Colonic mucosa (tissue), 4 donors: ENCODE results near the gene YAP1. TPM values are rescaled to one million over a fixed set of nuclear protein-coding genes. Genes with fewer than 3 reads are reported as not detected.

ENCODE experiments used
- DNase-seq: peaks from one replicate; pipeline ENCODE4 v3.0.0-alpha.2; 2020
- H3K27ac ChIP-seq: fragments of 200-600 bp; one replicate; pipeline ENCODE4 v1.8.0; 2021
- H3K27me3 ChIP-seq: fragments of 200-600 bp; one replicate; pipeline ENCODE4 v1.8.0; 2021
- H3K36me3 ChIP-seq: fragments of 200-600 bp; one replicate; pipeline ENCODE4 v1.8.0; 2021
- H3K4me1 ChIP-seq: fragments of 200-600 bp; one replicate; pipeline ENCODE4 v1.8.0; 2021; ENCODE audit warnings: mild to moderate bottlenecking
- H3K4me3 ChIP-seq: fragments of 200-600 bp; one replicate; pipeline ENCODE4 v1.8.0; 2021
- H3K9ac ChIP-seq, 2 donors: one replicate each; pipeline ENCODE4 v1.7.0; 2013; ENCODE audit warnings: control low read depth in 2 of 2, low read depth in 2 of 2, low read length in 2 of 2
- H3K9me3 ChIP-seq: fragments of 200-600 bp; one replicate; pipeline ENCODE4 v1.8.0; 2021
- intact Hi-C: fragments of 100-400 bp; cut with DNase I; formaldehyde crosslinking; loops from one replicate; pipeline ENCODE4 v1.14.1; 2022
- total RNA-seq, 2 donors: library from RNA; stranded (reverse); fragmentation: NEBNext Ultra II Directional in 1 of 2; extraction: Animal tissue kit (Norgen Biotek cat#: 25700) in 1 of 2; gene quantifications; one replicate each; pipeline ENCODE4 v1.2.1, GENCODE V29; 2021
- TF ChIP-seq, protein P1 (sequence below): fragments of 200-600 bp; IDR thresholded peaks from one replicate; pipeline ENCODE4 v1.8.0; 2022; ENCODE audit warnings: antibody characterized with exemption, mild to moderate bottlenecking
- donor health status: healthy.
- donor health status: DM: no; HTN: no; CAD: no.
- donor health status: DM: no; HTN: no; CAD: no.

The YAP1 gene
- total RNA-seq, 2 donors from 2014 or later = 43.9 to 71.7 TPM

DNA sequence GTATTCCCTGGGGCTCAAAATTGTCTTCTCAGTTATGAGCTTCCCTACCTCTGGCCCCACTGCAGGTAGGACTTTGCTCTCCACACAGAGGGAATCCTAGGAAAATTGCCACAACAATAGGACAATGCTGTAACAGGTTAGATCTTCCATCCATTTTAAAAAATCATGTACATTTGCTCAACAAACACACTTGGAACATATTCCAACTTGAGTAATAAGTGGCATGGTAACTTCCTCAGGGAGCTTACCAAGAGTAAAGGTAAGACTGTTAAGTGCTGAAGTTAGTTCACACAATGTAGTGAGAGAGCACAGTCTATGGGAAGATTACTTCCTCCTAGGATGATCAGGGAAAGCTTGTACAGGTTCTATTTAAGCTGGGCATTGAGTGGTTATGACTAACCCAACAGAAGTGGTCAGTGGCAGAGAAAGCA is 128.2 kb downstream of the YAP1 start:
- H3K4me3 ChIP-seq = no peak overlapping the region
- no peaks in the 10 kb centered on the region for H3K9me3 ChIP-seq
- no peaks in the 10 kb centered on the region for H3K36me3 ChIP-seq
- no peaks in the 10 kb centered on the region for H3K4me1 ChIP-seq
- DNase-seq = no peak
- H3K27ac ChIP-seq = no peak overlapping the region
- no peaks in the 10 kb centered on the region for H3K27me3 ChIP-seq
- intact Hi-C loops = no loop called here
- TF ChIP-seq, protein P1, sequence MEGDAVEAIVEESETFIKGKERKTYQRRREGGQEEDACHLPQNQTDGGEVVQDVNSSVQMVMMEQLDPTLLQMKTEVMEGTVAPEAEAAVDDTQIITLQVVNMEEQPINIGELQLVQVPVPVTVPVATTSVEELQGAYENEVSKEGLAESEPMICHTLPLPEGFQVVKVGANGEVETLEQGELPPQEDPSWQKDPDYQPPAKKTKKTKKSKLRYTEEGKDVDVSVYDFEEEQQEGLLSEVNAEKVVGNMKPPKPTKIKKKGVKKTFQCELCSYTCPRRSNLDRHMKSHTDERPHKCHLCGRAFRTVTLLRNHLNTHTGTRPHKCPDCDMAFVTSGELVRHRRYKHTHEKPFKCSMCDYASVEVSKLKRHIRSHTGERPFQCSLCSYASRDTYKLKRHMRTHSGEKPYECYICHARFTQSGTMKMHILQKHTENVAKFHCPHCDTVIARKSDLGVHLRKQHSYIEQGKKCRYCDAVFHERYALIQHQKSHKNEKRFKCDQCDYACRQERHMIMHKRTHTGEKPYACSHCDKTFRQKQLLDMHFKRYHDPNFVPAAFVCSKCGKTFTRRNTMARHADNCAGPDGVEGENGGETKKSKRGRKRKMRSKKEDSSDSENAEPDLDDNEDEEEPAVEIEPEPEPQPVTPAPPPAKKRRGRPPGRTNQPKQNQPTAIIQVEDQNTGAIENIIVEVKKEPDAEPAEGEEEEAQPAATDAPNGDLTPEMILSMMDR = no peak
- H3K9ac ChIP-seq = no peak overlapping the region

DNA sequence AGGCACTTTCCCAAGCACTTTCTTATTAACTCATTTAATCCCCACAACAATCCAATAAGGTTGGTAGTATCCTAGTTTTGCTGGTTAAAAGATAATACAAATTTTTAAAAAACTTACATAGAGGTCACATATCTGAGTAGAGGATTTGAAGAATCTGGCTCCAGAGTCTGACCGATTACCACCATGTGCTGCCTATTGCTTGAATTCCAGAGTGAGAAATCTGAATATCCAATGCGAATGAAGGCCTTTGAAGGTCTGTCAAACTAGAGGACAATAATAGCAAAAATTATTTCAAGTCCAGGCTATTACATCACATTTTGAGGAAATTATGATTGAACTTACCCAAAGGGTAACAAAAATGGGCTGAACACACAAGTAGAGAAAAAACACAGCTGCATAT is 129.2 kb downstream of the YAP1 start:
- Histone ChIP-seq H3K9ac (no peak overlapping the region), H3K27me3 (no peaks in the 10 kb centered on the region), H3K4me3 (no peak overlapping the region), H3K36me3 (no peaks in the 10 kb centered on the region), H3K27ac (no peak overlapping the region), H3K9me3 (no peaks in the 10 kb centered on the region), H3K4me1 (no peaks in the 10 kb centered on the region)
- TF ChIP-seq, protein P1 = no peak
- no peak for DNase-seq
- intact Hi-C loops = no loop called here

DNA sequence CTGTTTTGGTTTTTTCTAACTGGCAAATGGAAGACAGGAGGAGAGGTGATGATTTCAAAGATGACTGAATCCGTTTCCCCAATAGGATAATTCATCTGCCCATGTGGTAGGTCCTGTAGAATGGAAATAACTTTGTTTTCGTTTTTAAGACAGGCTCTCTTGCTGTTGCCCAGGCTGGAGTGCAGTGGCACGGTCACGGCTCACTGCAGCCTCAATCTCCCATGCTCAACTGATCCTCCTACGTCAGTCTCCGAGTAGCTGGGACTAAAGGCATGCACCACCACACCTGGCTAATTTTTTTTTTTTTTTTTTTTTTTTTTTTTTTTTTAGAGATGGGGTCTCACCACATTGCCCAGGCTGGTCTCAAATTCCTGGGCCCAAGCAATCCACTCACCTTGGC is 129.7 kb downstream of the YAP1 start:
- Histone ChIP-seq H3K9ac (no peak overlapping the region), H3K36me3 (no peaks in the 10 kb centered on the region), H3K4me1 (no peaks in the 10 kb centered on the region), H3K9me3 (no peaks in the 10 kb centered on the region), H3K4me3 (no peak overlapping the region), H3K27me3 (no peaks in the 10 kb centered on the region), H3K27ac (no peak overlapping the region)
- intact Hi-C loops = no loop called here
- no peak for DNase-seq
- TF ChIP-seq, protein P1 = no peak

DNA sequence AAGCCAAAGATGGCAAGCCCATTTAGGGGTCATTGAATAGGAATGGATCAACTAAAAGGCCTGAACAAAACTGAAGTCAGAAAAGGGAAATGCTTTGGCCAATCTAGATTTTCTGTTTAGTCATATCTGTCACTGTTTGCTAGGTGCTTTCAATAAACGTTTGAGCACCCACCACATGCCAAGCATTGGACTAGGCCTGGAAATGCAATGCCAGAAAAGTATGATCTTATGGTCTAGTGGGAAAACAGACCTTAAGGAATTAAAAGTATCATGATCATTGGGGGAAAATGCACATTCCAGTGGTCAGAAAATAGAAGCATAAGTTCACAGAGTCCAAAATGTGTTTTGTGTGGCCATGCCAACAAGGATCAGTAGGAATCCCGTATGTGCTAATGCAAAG is 130.3 kb downstream of the YAP1 start:
- H3K27me3 ChIP-seq = no peaks in the 10 kb centered on the region
- H3K4me3 ChIP-seq = no peak overlapping the region
- intact Hi-C loops = no loop called here
- no peaks in the 10 kb centered on the region for H3K4me1 ChIP-seq
- no peak overlapping the region for H3K9ac ChIP-seq
- no peaks in the 10 kb centered on the region for H3K9me3 ChIP-seq
- TF ChIP-seq, protein P1 = no peak
- no peak for DNase-seq
- no peaks in the 10 kb centered on the region for H3K36me3 ChIP-seq
- no peak overlapping the region for H3K27ac ChIP-seq

DNA sequence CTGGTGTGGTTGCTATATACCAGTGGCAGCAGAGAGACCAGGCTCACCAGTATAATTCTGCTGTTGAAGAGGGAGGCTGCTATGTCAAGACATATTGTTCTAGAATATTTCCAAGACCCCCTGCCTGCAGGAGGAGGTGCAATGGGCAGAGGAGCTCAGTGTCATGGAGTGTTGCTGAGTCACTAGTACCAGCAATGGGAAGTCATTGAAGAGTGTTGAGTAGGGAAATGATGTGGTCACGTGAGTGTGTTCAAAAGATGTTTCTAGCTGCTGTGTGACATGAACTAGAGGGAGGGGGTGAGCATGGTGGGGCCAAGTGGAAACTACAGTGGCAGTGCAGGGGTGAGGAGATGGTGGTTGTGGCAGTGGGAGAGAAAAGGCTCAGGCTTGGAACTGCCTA is 130.8 kb downstream of the YAP1 start:
- H3K36me3 ChIP-seq = no peaks in the 10 kb centered on the region
- no peak overlapping the region for H3K27ac ChIP-seq
- H3K4me3 ChIP-seq = no peak overlapping the region
- no peaks in the 10 kb centered on the region for H3K4me1 ChIP-seq
- TF ChIP-seq, protein P1 = no peak
- H3K9me3 ChIP-seq = no peaks in the 10 kb centered on the region
- intact Hi-C loops = no loop called here
- no peaks in the 10 kb centered on the region for H3K27me3 ChIP-seq
- no peak for DNase-seq
- no peak overlapping the region for H3K9ac ChIP-seq
